ENCODE measurements around the gene USP6. TPM values are rescaled to one million over a fixed set of nuclear protein-coding genes. Genes with fewer than 3 reads are reported as not detected.

The USP6 gene
- total and polyA plus RNA-seq, 2 of the 4 experiments (the other 2 are of a cell fraction): 0.02 TPM; not detected in 1

- no peak for DNase-seq
- H4K5ac ChIP-seq (ENCODE audit: low read depth, low read length): no peak overlapping the region
- no peaks in the 10 kb centered on the region for H4K20me1 ChIP-seq (ENCODE audit: insufficient read depth, low read length)
- H2BK20ac ChIP-seq (ENCODE audit: low read depth, low read length): no peak overlapping the region
- peaks cover 3% of the 10 kb centered on the region; the same call in 1 of the 2 replicates for H3K9me1 ChIP-seq (ENCODE audit: insufficient read depth, low read length)
- no peaks in the 10 kb centered on the region for H3K27me3 ChIP-seq (ENCODE audit: control insufficient read depth, insufficient read depth, low read length)
- H2AK5ac ChIP-seq (ENCODE audit: low read depth, low read length): no peak overlapping the region
- no CpG with 5 or more reads among the region's 6 CpGs for WGBS, 2 experiments (ENCODE audit: extremely low coverage in 2 of 2, insufficient read length in 1 of 2)
- H3K14ac ChIP-seq (replicated peaks; ENCODE audit: low read depth, low read length): no peak overlapping the region
- in situ Hi-C loops (cut with MboI; ENCODE audit: low sequenced_read_pairs): no loop called here
- no TSS peak for BruUV-seq (replicated peaks)
- TF ChIP-seq FOS (IDR thresholded peaks at IDR 0.05; ENCODE audit: low read depth, low read length) (no peak), CEBPB (IDR thresholded peaks at IDR 0.05; ENCODE audit: low read depth, low read length) (no peak), RFX5 (IDR thresholded peaks at IDR 0.05; ENCODE audit: low read depth, low read length) (no peak), RAD21 (IDR thresholded peaks at IDR 0.05; ENCODE audit: low read length) (no peak)
- TF ChIP-seq, protein P1, sequence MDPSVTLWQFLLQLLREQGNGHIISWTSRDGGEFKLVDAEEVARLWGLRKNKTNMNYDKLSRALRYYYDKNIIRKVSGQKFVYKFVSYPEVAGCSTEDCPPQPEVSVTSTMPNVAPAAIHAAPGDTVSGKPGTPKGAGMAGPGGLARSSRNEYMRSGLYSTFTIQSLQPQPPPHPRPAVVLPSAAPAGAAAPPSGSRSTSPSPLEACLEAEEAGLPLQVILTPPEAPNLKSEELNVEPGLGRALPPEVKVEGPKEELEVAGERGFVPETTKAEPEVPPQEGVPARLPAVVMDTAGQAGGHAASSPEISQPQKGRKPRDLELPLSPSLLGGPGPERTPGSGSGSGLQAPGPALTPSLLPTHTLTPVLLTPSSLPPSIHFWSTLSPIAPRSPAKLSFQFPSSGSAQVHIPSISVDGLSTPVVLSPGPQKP (IDR thresholded peaks at IDR 0.05; ENCODE audit: borderline replicate concordance, low read depth, low read length): no peak
- TF ChIP-seq, protein P2, sequence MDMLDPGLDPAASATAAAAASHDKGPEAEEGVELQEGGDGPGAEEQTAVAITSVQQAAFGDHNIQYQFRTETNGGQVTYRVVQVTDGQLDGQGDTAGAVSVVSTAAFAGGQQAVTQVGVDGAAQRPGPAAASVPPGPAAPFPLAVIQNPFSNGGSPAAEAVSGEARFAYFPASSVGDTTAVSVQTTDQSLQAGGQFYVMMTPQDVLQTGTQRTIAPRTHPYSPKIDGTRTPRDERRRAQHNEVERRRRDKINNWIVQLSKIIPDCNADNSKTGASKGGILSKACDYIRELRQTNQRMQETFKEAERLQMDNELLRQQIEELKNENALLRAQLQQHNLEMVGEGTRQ (IDR thresholded peaks at IDR 0.05; ENCODE audit: low read depth, low read length): no peak
- no peak for ATAC-seq (ENCODE audit: low read depth)
- H3K36me3 ChIP-seq (ENCODE audit: control insufficient read depth, insufficient read depth, low read length): peaks cover 5% of the 10 kb centered on the region; the same call in 1 of the 2 replicates
- no peak overlapping the region for H2AK9ac ChIP-seq (replicated peaks; ENCODE audit: low read depth, low read length, poor library complexity)
- intact Hi-C loops (cut with micrococcal nuclease): no loop called here
- no peak overlapping the region for H3K4ac ChIP-seq (ENCODE audit: low read depth, low read length)
- H3K4me2 ChIP-seq (ENCODE audit: low read depth, low read length): no peak overlapping the region
- no peak overlapping the region for H2BK5ac ChIP-seq (ENCODE audit: low read depth, low read length, poor library complexity, severe bottlenecking)
- no peaks in the 10 kb centered on the region for H3K9me3 ChIP-seq (ENCODE audit: control insufficient read depth, insufficient read depth, low read length)
- H3K27ac ChIP-seq (ENCODE audit: insufficient read depth, low read length): no peak overlapping the region
- H3K4me3 ChIP-seq (ENCODE audit: insufficient read depth, low read depth, low read length): no peak overlapping the region
- H3K4me1 ChIP-seq (ENCODE audit: control insufficient read depth, insufficient read depth, low read length): no peaks in the 10 kb centered on the region
- dilution Hi-C loops (cut with HindIII; ENCODE audit: low sequenced_read_pairs, unreplicated experiment): no loop called here
- no peak overlapping the region for H2AFZ ChIP-seq (replicated peaks; ENCODE audit: low read length, poor library complexity)
- H4K91ac ChIP-seq (ENCODE audit: insufficient read depth, low read depth, low read length): no peak overlapping the region
- H3K79me1 ChIP-seq (ENCODE audit: low read depth in 1 of 2, low read length in 2 of 2): no peaks in the 10 kb centered on the region
- no peak overlapping the region for H2BK120ac ChIP-seq (ENCODE audit: low read depth, low read length)
- CTCF ChIA-PET: no interaction called here
- no peak overlapping the region for H3K9ac ChIP-seq (ENCODE audit: low read depth, low read length)
- H4K8ac ChIP-seq (ENCODE audit: low read depth in 2 of 2, low read length in 2 of 2): no peak overlapping the region
- POLR2A ChIA-PET (ENCODE audit: unreplicated experiment): no interaction called here
- no peak overlapping the region for H3K18ac ChIP-seq (ENCODE audit: low read depth, low read length)
- no peak overlapping the region for H3K23ac ChIP-seq (ENCODE audit: low read depth, low read length)
- no peak overlapping the region for H3K56ac ChIP-seq (ENCODE audit: extremely low read depth, insufficient read depth, low read length)
- no peak overlapping the region for H2BK15ac ChIP-seq (ENCODE audit: low read depth, low read length)
Observed at GRCh38 chr17:5219536-5219935, 103.7 kb downstream of the USP6 start.

All from IMR-90 (cell line).